Liver (tissue), 9 donors: ENCODE results near the gene SLC4A8. TPM values are rescaled to one million over a fixed set of nuclear protein-coding genes. Genes with fewer than 3 reads are reported as not detected.

ENCODE experiments used
- DNase-seq: peaks from one replicate; pipeline ENCODE4 v3.0.0-alpha.2; 2017; ENCODE audit warnings: low spot score
- H3K27ac ChIP-seq, 2 donors: one replicate each; pipeline ENCODE4 v1.7.0; 2013; ENCODE audit warnings: inconsistent platforms in 2 of 2, low read length in 2 of 2, control low read depth in 1 of 2, low read depth in 1 of 2, mild to moderate bottlenecking in 1 of 2
- H3K27me3 ChIP-seq, 4 donors: one replicate each; pipeline versions ENCODE4 v1.6.1 to v1.7.0; 2013; ENCODE audit warnings: low read length in 3 of 4, inconsistent platforms in 1 of 4, mild to moderate bottlenecking in 1 of 4, moderate library complexity in 1 of 4; ENCODE audit not compliant: control insufficient read depth in 4 of 4, insufficient read depth in 4 of 4
- H3K36me3 ChIP-seq, 4 donors: one replicate each; pipeline versions ENCODE4 v1.6.1 to v1.7.0; 2013; ENCODE audit warnings: low read length in 3 of 4, mild to moderate bottlenecking in 3 of 4, low read depth in 1 of 4, moderate library complexity in 1 of 4; ENCODE audit not compliant: control insufficient read depth in 4 of 4, insufficient read depth in 3 of 4
- H3K4me1 ChIP-seq, 4 donors: one replicate each; pipeline versions ENCODE4 v1.6.1 to v1.7.0; 2013; ENCODE audit warnings: low read length in 3 of 4, mild to moderate bottlenecking in 3 of 4, moderate library complexity in 1 of 4; ENCODE audit not compliant: control insufficient read depth in 4 of 4, insufficient read depth in 4 of 4
- H3K4me3 ChIP-seq, 3 donors: one replicate each; pipeline versions ENCODE4 v1.6.1 to v1.7.0; 2013; ENCODE audit warnings: low read length in 3 of 3, control low read depth in 1 of 3, low read depth in 1 of 3, mild to moderate bottlenecking in 1 of 3
- H3K9ac ChIP-seq, 2 donors: one replicate each; pipeline ENCODE4 v1.7.0; 2013; ENCODE audit warnings: low read length in 2 of 2, mild to moderate bottlenecking in 2 of 2, moderate library complexity in 2 of 2, control low read depth in 1 of 2, low read depth in 1 of 2
- H3K9me3 ChIP-seq, 4 donors: one replicate each; pipeline versions ENCODE4 v1.6.1 to v1.7.0; 2013; ENCODE audit warnings: low read length in 3 of 4; ENCODE audit not compliant: control insufficient read depth in 4 of 4
- ATF3 ChIP-seq: IDR thresholded peaks from 2 replicates; pipeline ENCODE4 v1.6.1; 2016; ENCODE audit warnings: antibody characterized with exemption
- EGR1 ChIP-seq, 2 donors: IDR thresholded peaks; 2 replicates each; pipeline ENCODE4 v1.6.1; 2016 to 2018; ENCODE audit warnings: antibody characterized with exemption in 2 of 2, low read depth in 2 of 2
- FOXA1 ChIP-seq: IDR thresholded peaks from 2 replicates; pipeline ENCODE4 v1.6.1; 2016; ENCODE audit warnings: antibody characterized with exemption
- FOXA2 ChIP-seq: IDR thresholded peaks from 2 replicates; pipeline ENCODE4 v1.6.1; 2016; ENCODE audit warnings: antibody characterized with exemption
- MAX ChIP-seq: IDR thresholded peaks from 2 replicates; pipeline ENCODE4 v1.6.1; 2016; ENCODE audit warnings: antibody characterized with exemption
- RXRA ChIP-seq, 2 donors: IDR thresholded peaks; 2 replicates each; pipeline ENCODE4 v1.6.1; 2017 to 2018; ENCODE audit warnings: antibody characterized with exemption in 2 of 2, mild to moderate bottlenecking in 1 of 2
- YY1 ChIP-seq: IDR thresholded peaks from 2 replicates; pipeline ENCODE4 v1.6.1; 2016; ENCODE audit warnings: antibody characterized with exemption, mild to moderate bottlenecking
- ZBTB33 ChIP-seq: IDR thresholded peaks from 2 replicates; pipeline ENCODE4 v1.6.1; 2016; ENCODE audit warnings: antibody characterized with exemption
- WGBS: extraction: QIAGEN DNeasy Blood & Tissue Kit; methylation state at CpG from one replicate; pipeline ENCODE4 v1.1.7; 2013; 5-methylcytosine and 5-hydroxymethylcytosine counted together
- polyA plus RNA-seq, 2 donors: library from polyadenylated mRNA; stranded (reverse) in 1 of 2; unstranded in 1 of 2; fragments of 200-250 nt in 1 of 2; fragments of >200 nt in 1 of 2; fragmentation: Nextera tagmentation in 1 of 2; extraction: Ambion mirVana in 1 of 2; gene quantifications; one replicate each; pipeline versions ENCODE4 v1.2.1 to v1.2.3, GENCODE V29; 2013 to 2015
- total RNA-seq, 2 donors: library from RNA; depleted of rRNA; stranded (reverse); fragments of >200 nt; gene quantifications; one replicate each; pipeline ENCODE4 v1.2.3, GENCODE V29; 2014
- TF ChIP-seq, protein P1 (sequence below): IDR thresholded peaks from 2 replicates; pipeline ENCODE4 v1.6.1; 2016; ENCODE audit warnings: antibody characterized with exemption, mild to moderate bottlenecking
- TF ChIP-seq, protein P2 (sequence below): fragments of 150-350 bp; IDR thresholded peaks from 2 replicates; pipeline ENCODE4 v1.5.1; 2017; ENCODE audit warnings: improper control_type of control experiment, low read depth, low read length; ENCODE audit not compliant: missing input control
- donor health status: healthy.
- donor health status: healthy.
- donor health status: healthy.
- donor health status: healthy.
- donor health status: healthy.

The SLC4A8 gene
- total and polyA plus RNA-seq, 4 donors = 0.07 to 1.0 (median 0.75) TPM; not detected in 1

DNA sequence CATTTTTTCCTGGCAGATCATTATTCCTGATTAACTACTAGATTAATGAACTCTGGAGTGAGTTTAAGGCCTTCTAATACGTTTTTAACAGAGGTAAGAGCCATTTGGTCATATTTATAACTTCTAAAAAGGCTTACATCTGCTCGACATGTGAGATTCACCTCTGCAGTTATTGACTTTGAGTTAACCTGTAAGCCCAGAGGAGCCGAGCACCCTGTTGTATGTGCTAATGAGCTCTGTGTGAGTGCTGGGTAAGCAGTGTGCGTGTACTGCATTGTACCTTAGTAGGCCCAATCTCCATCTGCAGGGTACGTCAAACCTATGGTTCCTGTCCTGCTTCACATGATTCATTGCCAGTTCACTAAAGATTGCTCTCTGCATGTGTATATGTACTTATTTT lies 18.9 kb downstream of the SLC4A8 start:
- Histone ChIP-seq H3K27me3 (no peaks in the 10 kb centered on the region), H3K4me1 (no peaks in the 10 kb centered on the region), H3K9ac (no peak overlapping the region), H3K9me3 (no peaks in the 10 kb centered on the region), H3K27ac (no peak overlapping the region), H3K36me3 (no peaks in the 10 kb centered on the region), H3K4me3 (no peak overlapping the region)
- no peak for DNase-seq
- no peak for TF ChIP-seq ZBTB33
- TF ChIP-seq FOXA2 = no peak
- no peak for TF ChIP-seq YY1
- no peak for TF ChIP-seq EGR1 (IDR thresholded peaks at IDR 0.05; ENCODE audit: low read depth in 2 of 2)
- no peak for TF ChIP-seq FOXA1
- TF ChIP-seq, protein P1, sequence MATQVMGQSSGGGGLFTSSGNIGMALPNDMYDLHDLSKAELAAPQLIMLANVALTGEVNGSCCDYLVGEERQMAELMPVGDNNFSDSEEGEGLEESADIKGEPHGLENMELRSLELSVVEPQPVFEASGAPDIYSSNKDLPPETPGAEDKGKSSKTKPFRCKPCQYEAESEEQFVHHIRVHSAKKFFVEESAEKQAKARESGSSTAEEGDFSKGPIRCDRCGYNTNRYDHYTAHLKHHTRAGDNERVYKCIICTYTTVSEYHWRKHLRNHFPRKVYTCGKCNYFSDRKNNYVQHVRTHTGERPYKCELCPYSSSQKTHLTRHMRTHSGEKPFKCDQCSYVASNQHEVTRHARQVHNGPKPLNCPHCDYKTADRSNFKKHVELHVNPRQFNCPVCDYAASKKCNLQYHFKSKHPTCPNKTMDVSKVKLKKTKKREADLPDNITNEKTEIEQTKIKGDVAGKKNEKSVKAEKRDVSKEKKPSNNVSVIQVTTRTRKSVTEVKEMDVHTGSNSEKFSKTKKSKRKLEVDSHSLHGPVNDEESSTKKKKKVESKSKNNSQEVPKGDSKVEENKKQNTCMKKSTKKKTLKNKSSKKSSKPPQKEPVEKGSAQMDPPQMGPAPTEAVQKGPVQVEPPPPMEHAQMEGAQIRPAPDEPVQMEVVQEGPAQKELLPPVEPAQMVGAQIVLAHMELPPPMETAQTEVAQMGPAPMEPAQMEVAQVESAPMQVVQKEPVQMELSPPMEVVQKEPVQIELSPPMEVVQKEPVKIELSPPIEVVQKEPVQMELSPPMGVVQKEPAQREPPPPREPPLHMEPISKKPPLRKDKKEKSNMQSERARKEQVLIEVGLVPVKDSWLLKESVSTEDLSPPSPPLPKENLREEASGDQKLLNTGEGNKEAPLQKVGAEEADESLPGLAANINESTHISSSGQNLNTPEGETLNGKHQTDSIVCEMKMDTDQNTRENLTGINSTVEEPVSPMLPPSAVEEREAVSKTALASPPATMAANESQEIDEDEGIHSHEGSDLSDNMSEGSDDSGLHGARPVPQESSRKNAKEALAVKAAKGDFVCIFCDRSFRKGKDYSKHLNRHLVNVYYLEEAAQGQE = no peak
- TF ChIP-seq, protein P2, sequence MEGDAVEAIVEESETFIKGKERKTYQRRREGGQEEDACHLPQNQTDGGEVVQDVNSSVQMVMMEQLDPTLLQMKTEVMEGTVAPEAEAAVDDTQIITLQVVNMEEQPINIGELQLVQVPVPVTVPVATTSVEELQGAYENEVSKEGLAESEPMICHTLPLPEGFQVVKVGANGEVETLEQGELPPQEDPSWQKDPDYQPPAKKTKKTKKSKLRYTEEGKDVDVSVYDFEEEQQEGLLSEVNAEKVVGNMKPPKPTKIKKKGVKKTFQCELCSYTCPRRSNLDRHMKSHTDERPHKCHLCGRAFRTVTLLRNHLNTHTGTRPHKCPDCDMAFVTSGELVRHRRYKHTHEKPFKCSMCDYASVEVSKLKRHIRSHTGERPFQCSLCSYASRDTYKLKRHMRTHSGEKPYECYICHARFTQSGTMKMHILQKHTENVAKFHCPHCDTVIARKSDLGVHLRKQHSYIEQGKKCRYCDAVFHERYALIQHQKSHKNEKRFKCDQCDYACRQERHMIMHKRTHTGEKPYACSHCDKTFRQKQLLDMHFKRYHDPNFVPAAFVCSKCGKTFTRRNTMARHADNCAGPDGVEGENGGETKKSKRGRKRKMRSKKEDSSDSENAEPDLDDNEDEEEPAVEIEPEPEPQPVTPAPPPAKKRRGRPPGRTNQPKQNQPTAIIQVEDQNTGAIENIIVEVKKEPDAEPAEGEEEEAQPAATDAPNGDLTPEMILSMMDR = no peak
- TF ChIP-seq MAX = no peak
- WGBS = 80% methylated on average over 5 of the region's 5 CpGs

DNA sequence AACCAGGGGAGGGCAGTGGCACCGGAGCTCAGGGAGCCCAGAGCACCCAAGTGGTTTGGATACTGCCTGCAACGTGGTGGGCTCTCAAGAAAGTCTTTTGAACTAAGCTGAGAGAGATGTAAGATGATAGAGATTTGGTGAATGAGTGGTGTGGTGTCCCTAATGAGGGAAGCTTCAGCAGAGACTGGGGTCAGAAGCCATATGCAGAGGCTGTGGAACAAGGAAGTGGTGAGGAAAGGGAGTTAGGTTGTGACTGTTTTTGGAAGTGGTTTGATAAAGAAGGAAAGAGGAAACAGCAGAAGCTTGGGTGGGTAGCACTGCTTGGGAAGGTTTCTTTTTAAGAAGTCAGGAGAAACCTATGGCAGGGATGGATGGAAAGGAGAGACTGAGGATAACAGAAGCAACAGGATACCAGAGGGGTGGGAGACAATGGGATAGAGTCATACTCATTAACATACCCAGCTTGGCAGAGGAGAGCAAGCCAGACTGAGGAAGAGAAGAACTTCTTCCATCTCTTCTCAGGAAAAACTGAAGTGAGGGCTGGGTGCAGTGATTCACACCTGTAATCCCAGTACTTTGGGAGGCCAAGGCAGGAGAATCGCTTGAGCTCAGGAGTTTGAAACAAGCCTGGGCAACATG lies 24.1 kb downstream of the SLC4A8 start:
- TF ChIP-seq FOXA2 (no peak), FOXA1 (no peak), ATF3 (no peak), RXRA (IDR thresholded peaks at IDR 0.05) (no peak), MAX (no peak), EGR1 (IDR thresholded peaks at IDR 0.05; ENCODE audit: low read depth in 2 of 2) (no peak), ZBTB33 (no peak)
- TF ChIP-seq, protein P2 = no peak
- TF ChIP-seq, protein P1 = no peak
- Histone ChIP-seq H3K27ac (no peak overlapping the region), H3K36me3 (no peaks in the 10 kb centered on the region), H3K4me3 (no peak overlapping the region), H3K27me3 (no peaks in the 10 kb centered on the region), H3K4me1 (no peaks in the 10 kb centered on the region), H3K9ac (no peak overlapping the region), H3K9me3 (no peaks in the 10 kb centered on the region)
- no peak for DNase-seq
- WGBS = 81% methylated on average over 3 of the region's 3 CpGs
